ENCODE measurements around the gene LSM2.

LSM2 gene

DNA sequence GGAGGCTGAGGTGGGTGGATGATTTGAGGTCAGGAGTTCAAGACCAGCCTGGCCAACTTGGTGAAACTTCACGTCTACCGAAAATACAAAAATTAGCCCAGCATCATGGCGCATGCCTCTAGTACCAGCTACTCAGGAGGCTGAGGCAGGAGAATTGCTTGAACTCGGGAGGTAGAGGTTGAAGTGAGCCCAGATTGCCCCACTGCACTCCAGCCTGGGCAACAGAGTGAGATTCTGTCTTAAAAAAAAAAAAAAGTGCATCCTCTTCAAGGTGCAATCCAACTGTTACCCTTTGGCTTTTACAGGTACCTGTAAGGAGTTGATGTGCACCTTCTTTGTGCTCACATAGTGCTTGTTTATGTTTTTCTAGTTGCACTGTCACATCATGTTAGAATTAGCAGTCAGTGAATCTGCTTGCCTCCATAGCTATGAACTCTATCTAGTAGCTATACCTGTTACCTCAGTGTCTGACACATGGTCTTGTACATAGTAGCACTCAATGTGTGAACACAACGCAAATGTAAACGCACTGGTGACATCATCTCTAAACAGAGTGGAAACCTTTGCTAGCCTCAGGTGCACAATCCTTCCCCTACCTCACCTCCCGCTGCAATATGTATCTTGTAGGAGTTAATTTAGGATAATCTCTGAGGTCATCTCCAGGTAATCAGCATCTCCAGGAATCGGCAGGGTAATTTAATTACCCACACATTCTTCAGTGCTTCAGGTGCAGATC, 57.3 kb downstream of the LSM2 start:
- DNase-seq (ENCODE audit: low read depth): no peak
- TF ChIP-seq, protein P1, sequence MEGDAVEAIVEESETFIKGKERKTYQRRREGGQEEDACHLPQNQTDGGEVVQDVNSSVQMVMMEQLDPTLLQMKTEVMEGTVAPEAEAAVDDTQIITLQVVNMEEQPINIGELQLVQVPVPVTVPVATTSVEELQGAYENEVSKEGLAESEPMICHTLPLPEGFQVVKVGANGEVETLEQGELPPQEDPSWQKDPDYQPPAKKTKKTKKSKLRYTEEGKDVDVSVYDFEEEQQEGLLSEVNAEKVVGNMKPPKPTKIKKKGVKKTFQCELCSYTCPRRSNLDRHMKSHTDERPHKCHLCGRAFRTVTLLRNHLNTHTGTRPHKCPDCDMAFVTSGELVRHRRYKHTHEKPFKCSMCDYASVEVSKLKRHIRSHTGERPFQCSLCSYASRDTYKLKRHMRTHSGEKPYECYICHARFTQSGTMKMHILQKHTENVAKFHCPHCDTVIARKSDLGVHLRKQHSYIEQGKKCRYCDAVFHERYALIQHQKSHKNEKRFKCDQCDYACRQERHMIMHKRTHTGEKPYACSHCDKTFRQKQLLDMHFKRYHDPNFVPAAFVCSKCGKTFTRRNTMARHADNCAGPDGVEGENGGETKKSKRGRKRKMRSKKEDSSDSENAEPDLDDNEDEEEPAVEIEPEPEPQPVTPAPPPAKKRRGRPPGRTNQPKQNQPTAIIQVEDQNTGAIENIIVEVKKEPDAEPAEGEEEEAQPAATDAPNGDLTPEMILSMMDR (conservative IDR thresholded peaks at IDR 0.05; ENCODE audit: low read depth, low read length): no peak
- no peak overlapping the region for H3K4me3 ChIP-seq (ENCODE audit: low read length)

Data from retinal pigment epithelial cell (primary cell).